Suprapubic skin (tissue), 4 donors: ENCODE data around the gene UGT1A6.

Experiments
- EP300 ChIP-seq: sonication (generic); formaldehyde crosslinking; IDR thresholded peaks from one replicate; pipeline ENCODE4 v1.6.1; 2017; ENCODE audit warnings: antibody characterized with exemption
- POLR2A ChIP-seq, 2 donors: fragments of 450-650 bp; IDR thresholded peaks; one replicate each; pipeline ENCODE4 v1.6.1; 2017; ENCODE audit warnings: antibody characterized with exemption in 2 of 2, mild to moderate bottlenecking in 2 of 2, moderate library complexity in 2 of 2
- POLR2AphosphoS5 ChIP-seq, 3 donors: sonication (generic); formaldehyde crosslinking; IDR thresholded peaks; one replicate each; pipeline ENCODE4 v1.6.1; 2017; ENCODE audit warnings: antibody characterized with exemption in 3 of 3
- TF ChIP-seq, protein P1 (sequence below), 2 donors: fragments of 200-600 bp in 1 of 2; fragments of 450-650 bp in 1 of 2; sonication (generic) in 1 of 2; IDR thresholded peaks; one replicate each; pipeline ENCODE4 v1.5.1; 2016 to 2019; ENCODE audit warnings: antibody characterized with exemption in 2 of 2, mild to moderate bottlenecking in 1 of 2, moderate library complexity in 1 of 2

GRCh38 chr2:233743464-233744259 is 51.0 kb downstream of the UGT1A6 start:
- TF ChIP-seq, protein P1, sequence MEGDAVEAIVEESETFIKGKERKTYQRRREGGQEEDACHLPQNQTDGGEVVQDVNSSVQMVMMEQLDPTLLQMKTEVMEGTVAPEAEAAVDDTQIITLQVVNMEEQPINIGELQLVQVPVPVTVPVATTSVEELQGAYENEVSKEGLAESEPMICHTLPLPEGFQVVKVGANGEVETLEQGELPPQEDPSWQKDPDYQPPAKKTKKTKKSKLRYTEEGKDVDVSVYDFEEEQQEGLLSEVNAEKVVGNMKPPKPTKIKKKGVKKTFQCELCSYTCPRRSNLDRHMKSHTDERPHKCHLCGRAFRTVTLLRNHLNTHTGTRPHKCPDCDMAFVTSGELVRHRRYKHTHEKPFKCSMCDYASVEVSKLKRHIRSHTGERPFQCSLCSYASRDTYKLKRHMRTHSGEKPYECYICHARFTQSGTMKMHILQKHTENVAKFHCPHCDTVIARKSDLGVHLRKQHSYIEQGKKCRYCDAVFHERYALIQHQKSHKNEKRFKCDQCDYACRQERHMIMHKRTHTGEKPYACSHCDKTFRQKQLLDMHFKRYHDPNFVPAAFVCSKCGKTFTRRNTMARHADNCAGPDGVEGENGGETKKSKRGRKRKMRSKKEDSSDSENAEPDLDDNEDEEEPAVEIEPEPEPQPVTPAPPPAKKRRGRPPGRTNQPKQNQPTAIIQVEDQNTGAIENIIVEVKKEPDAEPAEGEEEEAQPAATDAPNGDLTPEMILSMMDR (IDR thresholded peaks at IDR 0.05) = no peak
- TF ChIP-seq POLR2A (IDR thresholded peaks at IDR 0.05) (no peak), POLR2AphosphoS5 (IDR thresholded peaks at IDR 0.05) (no peak), EP300 (no peak)
